Measurements from ENCODE around the gene GON4L.

GON4L gene

DNA sequence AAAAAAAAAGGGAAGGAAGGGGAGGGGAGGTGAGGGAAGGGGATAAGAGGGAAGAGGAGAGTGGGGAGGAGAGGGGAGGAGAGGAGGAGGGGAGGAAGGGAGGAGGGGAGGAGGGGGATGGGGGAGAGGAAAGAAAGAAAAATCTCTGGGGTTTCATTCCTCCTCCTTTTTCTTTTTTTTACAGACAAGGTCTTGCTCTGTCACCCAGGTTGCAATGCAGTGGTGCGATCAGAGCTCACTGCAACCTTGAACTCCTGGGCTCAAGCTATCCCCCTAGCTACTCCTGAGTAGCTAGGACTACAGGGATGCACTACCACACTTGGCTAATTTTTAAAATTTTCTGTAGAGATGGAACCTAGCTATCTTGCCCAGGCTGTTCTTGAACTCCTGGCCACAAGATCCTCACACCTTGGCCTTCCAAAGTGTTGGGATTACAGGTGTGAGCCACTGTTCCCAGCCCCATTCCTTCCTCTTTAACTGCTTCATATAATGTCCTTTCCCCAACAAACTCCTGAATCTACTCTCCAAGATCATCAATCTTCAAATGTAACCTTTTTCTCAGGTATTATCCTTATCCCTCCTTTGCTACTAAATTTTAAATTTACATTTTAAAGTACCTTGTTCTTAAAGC is 23.2 kb downstream of the GON4L start:
- TF ChIP-seq CTCF (IDR thresholded peaks at IDR 0.05; ENCODE audit: borderline replicate concordance, control extremely low read depth, extremely low read depth, insufficient read depth, missing control alignments), result no peak
- in situ Hi-C loops (cut with MboI; ENCODE audit: low sequenced_read_pairs, unreplicated experiment), result no loop called here
- DNase-seq (ENCODE audit: low spot score), result no peak

DNA sequence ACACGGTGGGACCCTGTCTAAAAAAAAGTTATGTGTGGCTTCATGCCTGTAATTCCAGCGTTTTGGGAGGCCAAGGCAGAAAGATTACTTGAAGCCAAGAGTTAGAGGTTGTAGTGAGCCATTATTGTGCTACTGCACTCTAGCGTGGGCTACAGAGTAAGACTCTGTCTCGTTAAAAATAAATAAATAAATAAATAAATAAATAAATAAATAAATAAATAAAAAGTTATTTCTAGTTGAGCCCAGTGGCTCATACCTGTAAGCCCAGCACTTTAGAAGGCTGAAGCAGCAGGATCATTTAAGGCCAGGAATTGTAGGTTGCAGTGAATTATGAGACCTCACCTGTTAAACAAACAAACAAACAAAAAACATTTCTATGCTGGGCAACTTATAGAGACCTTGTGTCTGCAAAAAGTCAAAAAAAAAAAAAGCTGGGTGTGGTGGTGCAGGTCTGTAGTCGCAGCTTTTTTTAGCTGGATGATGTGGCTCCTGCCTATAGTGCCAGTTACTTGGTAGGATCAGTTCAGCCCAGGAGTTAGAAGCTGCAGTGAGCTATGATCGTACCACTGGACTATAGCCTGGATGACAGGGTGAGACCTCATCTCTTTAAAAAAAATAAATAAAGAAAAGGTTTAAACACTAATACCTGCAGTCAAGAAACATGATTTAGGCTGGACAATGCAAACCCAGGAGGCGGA is 25.6 kb downstream of the GON4L start:
- DNase-seq (ENCODE audit: low spot score), result no peak
- TF ChIP-seq CTCF (IDR thresholded peaks at IDR 0.05; ENCODE audit: borderline replicate concordance, control extremely low read depth, extremely low read depth, insufficient read depth, missing control alignments), result no peak
- in situ Hi-C loops (cut with MboI; ENCODE audit: low sequenced_read_pairs, unreplicated experiment), result no loop called here

- no peak for TF ChIP-seq CTCF (IDR thresholded peaks at IDR 0.05; ENCODE audit: borderline replicate concordance, control extremely low read depth, extremely low read depth, insufficient read depth, missing control alignments)
- in situ Hi-C loops (cut with MboI; ENCODE audit: low sequenced_read_pairs, unreplicated experiment), result no loop called here
- no peak for DNase-seq (ENCODE audit: low spot score)
These were observed 29.6 kb downstream of the GON4L start for GRCh38 chr1:155827450-155827849.

DNA sequence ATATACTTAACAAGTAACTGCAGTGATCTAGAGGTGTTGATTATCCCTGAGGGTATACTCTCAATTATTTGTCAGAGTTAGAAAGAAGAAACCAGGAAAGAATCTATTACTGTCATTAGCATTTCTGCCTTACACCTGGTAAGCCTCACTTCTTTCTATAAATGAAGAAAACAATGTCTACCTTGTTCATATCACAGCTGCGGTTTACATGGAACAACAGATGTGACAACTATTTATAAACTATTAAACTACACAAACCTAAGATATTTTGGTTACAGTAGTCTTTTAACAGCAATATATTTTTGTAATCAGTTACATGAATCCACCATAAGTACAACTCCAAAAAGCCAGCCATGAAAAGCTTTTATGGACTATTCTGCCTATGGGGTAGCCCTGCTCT is 40.7 kb downstream of the GON4L start:
- no peak for TF ChIP-seq CTCF (IDR thresholded peaks at IDR 0.05; ENCODE audit: borderline replicate concordance, control extremely low read depth, extremely low read depth, insufficient read depth, missing control alignments)
- no peak for DNase-seq (ENCODE audit: low spot score)
- in situ Hi-C loops (cut with MboI; ENCODE audit: low sequenced_read_pairs, unreplicated experiment), result no loop called here

DNA sequence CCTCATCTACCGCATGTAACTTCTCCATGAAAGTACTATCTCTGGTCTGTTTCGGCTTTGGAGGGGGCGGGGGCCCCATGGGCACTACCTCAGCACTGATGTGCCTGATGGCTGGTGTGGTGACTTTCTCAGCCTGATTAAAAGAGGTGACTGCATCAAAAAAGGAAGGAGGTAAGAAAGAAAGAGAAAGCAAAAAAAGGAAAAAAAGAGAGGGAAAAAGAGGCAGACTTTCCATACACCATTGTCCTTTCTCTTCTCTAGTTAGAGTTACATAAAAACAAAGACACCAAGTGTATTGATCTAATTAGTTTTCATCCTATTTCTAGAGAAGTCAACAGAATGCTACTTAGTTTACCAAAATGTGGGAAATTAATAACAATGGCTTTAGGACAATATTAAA is 43.3 kb downstream of the GON4L start:
- in situ Hi-C loops (cut with MboI; ENCODE audit: low sequenced_read_pairs, unreplicated experiment), result no loop called here
- no peak for TF ChIP-seq CTCF (IDR thresholded peaks at IDR 0.05; ENCODE audit: borderline replicate concordance, control extremely low read depth, extremely low read depth, insufficient read depth, missing control alignments)
- DNase-seq (ENCODE audit: low spot score), result no peak

- DNase-seq (ENCODE audit: low spot score), result no peak
- no peak for TF ChIP-seq CTCF (IDR thresholded peaks at IDR 0.05; ENCODE audit: borderline replicate concordance, control extremely low read depth, extremely low read depth, insufficient read depth, missing control alignments)
- in situ Hi-C loops (cut with MboI; ENCODE audit: low sequenced_read_pairs, unreplicated experiment), result no loop called here
These were observed 44.1 kb downstream of the GON4L start for GRCh38 chr1:155812878-155813277.

Measured in GM13976 (cell line).